ENCODE measurements around the gene ZFP91.

The ZFP91 gene

GRCh38 chr11:58628446-58628845 is 49.6 kb downstream of the ZFP91 start:
- H3K4me3 ChIP-seq (replicated peaks; ENCODE audit: low read depth, low read length), result no peak overlapping the region
- TF ChIP-seq CTCF (IDR thresholded peaks at IDR 0.05; ENCODE audit: low read length, missing control alignments), result no peak
- no peak for DNase-seq (ENCODE audit: low read depth)

GRCh38 chr11:58629857-58630256 is 51.0 kb downstream of the ZFP91 start:
- peak; percentile 72 for DNase-seq (ENCODE audit: low read depth)
- TF ChIP-seq CTCF (IDR thresholded peaks at IDR 0.05; ENCODE audit: low read length, missing control alignments), result peak; percentile 75
- H3K4me3 ChIP-seq (replicated peaks; ENCODE audit: low read depth, low read length), result no peak overlapping the region

GRCh38 chr11:58631378-58631777 is 52.5 kb downstream of the ZFP91 start:
- H3K4me3 ChIP-seq (replicated peaks; ENCODE audit: low read depth, low read length), result no peak overlapping the region
- DNase-seq (ENCODE audit: low read depth), result no peak
- no peak for TF ChIP-seq CTCF (IDR thresholded peaks at IDR 0.05; ENCODE audit: low read length, missing control alignments)

GRCh38 chr11:58632510-58632909 is 53.6 kb downstream of the ZFP91 start:
- DNase-seq (ENCODE audit: low read depth), result no peak
- no peak for TF ChIP-seq CTCF (IDR thresholded peaks at IDR 0.05; ENCODE audit: low read length, missing control alignments)
- H3K4me3 ChIP-seq (replicated peaks; ENCODE audit: low read depth, low read length), result no peak overlapping the region

- no peak for TF ChIP-seq CTCF (IDR thresholded peaks at IDR 0.05; ENCODE audit: low read length, missing control alignments)
- no peak overlapping the region for H3K4me3 ChIP-seq (replicated peaks; ENCODE audit: low read depth, low read length)
- DNase-seq (ENCODE audit: low read depth), result no peak
Observed at GRCh38 chr11:58636587-58636986, 57.7 kb downstream of the ZFP91 start.

GRCh38 chr11:58637371-58637770 is 58.5 kb downstream of the ZFP91 start:
- TF ChIP-seq CTCF (IDR thresholded peaks at IDR 0.05; ENCODE audit: low read length, missing control alignments), result no peak
- no peak overlapping the region for H3K4me3 ChIP-seq (replicated peaks; ENCODE audit: low read depth, low read length)
- no peak for DNase-seq (ENCODE audit: low read depth)

- DNase-seq (ENCODE audit: low read depth), result no peak
- no peak overlapping the region for H3K4me3 ChIP-seq (replicated peaks; ENCODE audit: low read depth, low read length)
- TF ChIP-seq CTCF (IDR thresholded peaks at IDR 0.05; ENCODE audit: low read length, missing control alignments), result no peak
Observed at GRCh38 chr11:58639103-58639502, 60.2 kb downstream of the ZFP91 start.
